Epithelial cell of esophagus (primary cell): ENCODE results near the gene KIAA0586.

Experiments used
- DNase-seq: peaks from one replicate; pipeline ENCODE4 v3.0.0; 2010; ENCODE audit warnings: low read depth
- H3K4me3 ChIP-seq: 2 replicates; pipeline ENCODE4 v1.5.1; 2011; ENCODE audit warnings: mild to moderate bottlenecking, low read length, control low read depth
- CTCF ChIP-seq: IDR thresholded peaks from 2 replicates; pipeline ENCODE4 v1.5.1; 2011; ENCODE audit warnings: low read depth, mild to moderate bottlenecking, low read length, control low read depth, inconsistent platforms; ENCODE audit not compliant: insufficient read depth; ENCODE audit errors: missing control alignments

Gene KIAA0586

GRCh38 chr14:58428118-58428683 lies 682 bp downstream of the KIAA0586 start:
- peak; percentile 68 for DNase-seq
- peak overlapping the region; percentile 91 for H3K4me3 ChIP-seq
- no peak for TF ChIP-seq CTCF

DNA sequence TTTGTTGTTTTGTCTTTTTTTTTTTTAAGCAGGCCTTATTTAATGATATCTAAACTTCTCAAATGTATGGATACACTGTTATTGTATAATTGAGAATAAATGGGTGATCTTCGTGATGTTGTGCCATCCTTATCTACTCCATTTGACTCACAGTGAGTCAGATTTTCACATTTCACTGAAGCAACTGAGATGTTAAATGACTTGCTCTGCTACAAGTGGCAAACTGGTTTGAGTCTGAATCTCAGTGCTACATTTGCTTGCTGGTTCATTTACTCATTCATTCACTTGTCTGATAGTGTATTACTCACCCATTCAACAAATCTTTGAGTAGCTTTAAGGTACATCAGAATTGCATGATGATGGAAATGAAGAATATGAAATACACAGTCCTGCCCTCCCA lies 2.6 kb downstream of the KIAA0586 start:
- H3K4me3 ChIP-seq = no peak overlapping the region
- DNase-seq = peak; percentile 92
- no peak for TF ChIP-seq CTCF

- no peak for TF ChIP-seq CTCF
- no peak overlapping the region for H3K4me3 ChIP-seq
- no peak for DNase-seq
Observed at GRCh38 chr14:58439476-58439875, 12.0 kb downstream of the KIAA0586 start.

DNA sequence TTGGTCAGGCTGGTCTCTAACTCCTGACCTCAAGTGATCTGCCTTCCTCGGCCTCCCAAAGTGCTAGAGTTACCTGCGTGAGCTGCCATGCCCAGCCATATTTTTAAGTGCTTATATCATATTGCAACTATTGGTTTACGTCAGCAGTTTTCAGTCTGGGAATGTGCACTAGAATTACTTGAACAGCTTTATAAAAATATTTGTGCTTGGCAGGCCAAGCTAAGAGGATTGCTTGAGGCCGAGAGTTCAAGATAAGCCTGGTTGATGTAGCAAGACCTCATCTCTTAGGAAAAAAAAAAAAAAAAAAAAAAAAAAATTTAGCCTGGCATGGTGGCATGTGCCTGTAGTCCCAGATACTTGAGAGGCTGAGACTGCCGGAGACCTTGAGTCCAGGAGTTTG lies 17.1 kb downstream of the KIAA0586 start:
- no peak overlapping the region for H3K4me3 ChIP-seq
- no peak for TF ChIP-seq CTCF
- DNase-seq = no peak

DNA sequence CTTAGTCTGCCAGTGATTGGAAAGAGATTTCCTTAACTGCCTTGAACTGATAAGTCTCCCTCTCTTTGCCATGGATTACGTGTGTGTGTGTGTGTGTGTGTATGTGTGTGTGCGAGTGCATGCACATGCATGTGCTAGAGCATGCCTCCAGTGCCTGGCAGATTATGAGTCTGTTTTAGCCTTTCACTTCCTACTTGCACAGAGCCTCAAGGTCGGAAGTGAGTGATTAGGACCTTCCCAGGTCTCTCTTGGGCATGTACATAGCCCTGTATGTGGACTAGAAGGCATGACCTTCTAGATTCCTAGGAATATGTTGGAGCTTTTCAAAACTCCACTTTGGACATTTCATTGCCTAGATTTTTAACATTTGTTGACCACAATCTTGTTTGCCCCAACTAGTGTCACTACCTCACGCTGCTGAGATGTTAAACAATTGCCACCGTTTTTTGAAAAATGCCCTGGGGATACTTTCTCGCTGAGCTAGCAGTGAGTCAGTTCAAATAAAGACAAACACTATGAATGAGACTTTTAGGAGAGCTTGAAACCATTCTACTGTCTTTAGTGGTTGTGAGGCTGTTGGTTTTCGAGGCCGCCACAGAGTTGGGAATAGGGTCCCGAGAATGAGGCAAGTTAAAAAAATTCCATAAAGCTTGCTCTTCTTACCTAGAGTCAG lies 28.2 kb downstream of the KIAA0586 start:
- peak; percentile 90 for DNase-seq
- no peak for TF ChIP-seq CTCF

DNA sequence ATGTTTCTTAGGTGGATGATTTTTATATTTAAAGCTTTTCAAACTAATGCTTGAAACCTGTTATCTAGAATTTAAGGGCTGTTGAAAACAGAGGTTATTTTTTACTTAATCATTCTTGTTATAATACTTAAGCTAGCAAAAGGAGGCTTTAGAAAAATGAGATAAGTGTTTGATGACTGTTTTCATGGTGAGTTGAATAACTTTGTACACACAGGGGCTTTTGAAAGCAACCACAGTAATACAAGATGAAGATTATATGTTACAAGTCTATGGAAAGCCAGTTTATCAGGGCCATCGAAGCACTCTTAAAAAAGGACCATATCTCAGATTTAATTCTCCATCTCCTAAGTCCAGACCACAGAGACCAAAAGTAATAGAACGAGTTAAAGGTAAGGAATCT lies 33.3 kb downstream of the KIAA0586 start:
- no peak for DNase-seq
- TF ChIP-seq CTCF = no peak
- no peak overlapping the region for H3K4me3 ChIP-seq

More for the DNA sequence above, 28.2 kb downstream of the KIAA0586 start:
- no peak overlapping the region for H3K4me3 ChIP-seq

DNA sequence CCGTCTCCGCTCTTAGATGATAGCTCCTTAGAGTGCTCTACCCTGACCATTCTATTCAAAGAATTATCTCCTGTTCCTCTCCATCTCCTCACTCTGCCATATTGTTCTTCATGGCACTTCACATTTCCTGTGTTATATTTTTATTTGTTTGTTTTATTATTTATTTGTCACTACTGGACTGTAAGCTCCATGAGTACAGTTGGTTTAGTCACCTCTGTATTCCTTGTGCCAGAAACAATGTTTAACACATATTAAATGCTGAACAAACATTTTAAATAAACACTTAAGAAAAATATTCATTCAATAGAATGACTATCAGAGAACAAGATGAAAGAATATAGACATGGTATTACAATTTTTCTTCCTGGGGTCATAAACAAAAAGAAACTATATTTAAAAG lies 35.6 kb downstream of the KIAA0586 start:
- no peak overlapping the region for H3K4me3 ChIP-seq
- TF ChIP-seq CTCF = no peak
- DNase-seq = no peak
